D721Med (cell line): ENCODE data around the gene SMARCAL1.

Experiments used
- DNase-seq: peaks from one replicate; pipeline ENCODE4 v3.0.0; 2011; ENCODE audit warnings: low spot score; ENCODE audit not compliant: insufficient read length
- FAIRE-seq: peaks from 2 replicates; lab custom pipeline; 2011; peaks lifted over from hg19 to GRCh38; lab: Jason Lieb, UNC
- TF ChIP-seq, protein P1 (sequence below): IDR thresholded peaks from 2 replicates; pipeline ENCODE4 v1.5.1; 2012; ENCODE audit warnings: mild to moderate bottlenecking, control low read depth; ENCODE audit not compliant: insufficient read depth; ENCODE audit errors: missing control alignments

SMARCAL1 gene

DNA sequence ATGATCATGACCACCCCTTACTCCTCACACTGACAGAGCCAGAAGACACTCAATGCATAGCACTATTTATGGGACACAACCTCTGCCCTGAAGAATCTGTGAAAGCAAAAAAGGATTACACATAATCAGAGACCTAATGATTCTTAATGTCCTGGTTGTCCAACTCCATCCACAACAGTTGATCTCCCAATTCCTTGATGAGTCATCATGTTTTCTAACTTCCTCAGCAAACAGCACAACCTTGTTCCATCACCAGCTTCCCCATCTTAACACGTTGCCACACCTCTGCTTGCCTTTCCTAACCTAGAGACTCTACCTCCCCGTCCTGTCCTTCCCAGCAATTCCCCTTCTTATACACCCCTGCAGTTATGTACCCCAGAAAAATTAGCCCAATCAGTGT is 26.8 kb upstream of the SMARCAL1 start:
- no peak for FAIRE-seq
- TF ChIP-seq, protein P1, sequence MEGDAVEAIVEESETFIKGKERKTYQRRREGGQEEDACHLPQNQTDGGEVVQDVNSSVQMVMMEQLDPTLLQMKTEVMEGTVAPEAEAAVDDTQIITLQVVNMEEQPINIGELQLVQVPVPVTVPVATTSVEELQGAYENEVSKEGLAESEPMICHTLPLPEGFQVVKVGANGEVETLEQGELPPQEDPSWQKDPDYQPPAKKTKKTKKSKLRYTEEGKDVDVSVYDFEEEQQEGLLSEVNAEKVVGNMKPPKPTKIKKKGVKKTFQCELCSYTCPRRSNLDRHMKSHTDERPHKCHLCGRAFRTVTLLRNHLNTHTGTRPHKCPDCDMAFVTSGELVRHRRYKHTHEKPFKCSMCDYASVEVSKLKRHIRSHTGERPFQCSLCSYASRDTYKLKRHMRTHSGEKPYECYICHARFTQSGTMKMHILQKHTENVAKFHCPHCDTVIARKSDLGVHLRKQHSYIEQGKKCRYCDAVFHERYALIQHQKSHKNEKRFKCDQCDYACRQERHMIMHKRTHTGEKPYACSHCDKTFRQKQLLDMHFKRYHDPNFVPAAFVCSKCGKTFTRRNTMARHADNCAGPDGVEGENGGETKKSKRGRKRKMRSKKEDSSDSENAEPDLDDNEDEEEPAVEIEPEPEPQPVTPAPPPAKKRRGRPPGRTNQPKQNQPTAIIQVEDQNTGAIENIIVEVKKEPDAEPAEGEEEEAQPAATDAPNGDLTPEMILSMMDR: no peak
- DNase-seq: no peak

DNA sequence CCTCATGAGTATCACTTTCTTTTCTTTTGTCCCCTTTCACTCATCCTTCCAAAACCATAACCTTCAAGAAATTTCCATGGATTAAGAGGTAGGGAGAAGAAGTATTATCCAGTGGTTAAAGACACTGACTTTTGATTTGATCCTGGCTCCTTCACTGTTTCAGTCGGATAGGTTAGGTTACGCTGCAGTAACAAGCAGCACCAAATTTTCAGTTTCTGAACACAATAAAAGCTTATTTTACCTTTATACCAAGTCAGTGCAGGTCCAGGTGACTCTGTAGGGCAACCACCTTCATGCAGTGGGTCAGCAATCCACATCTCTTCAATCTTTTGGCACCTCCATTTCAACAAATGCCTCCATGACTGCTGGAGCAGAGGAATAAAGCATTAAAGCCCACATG is 25.0 kb upstream of the SMARCAL1 start:
- FAIRE-seq (no peak), DNase-seq (no peak)
- TF ChIP-seq, protein P1: no peak

DNA sequence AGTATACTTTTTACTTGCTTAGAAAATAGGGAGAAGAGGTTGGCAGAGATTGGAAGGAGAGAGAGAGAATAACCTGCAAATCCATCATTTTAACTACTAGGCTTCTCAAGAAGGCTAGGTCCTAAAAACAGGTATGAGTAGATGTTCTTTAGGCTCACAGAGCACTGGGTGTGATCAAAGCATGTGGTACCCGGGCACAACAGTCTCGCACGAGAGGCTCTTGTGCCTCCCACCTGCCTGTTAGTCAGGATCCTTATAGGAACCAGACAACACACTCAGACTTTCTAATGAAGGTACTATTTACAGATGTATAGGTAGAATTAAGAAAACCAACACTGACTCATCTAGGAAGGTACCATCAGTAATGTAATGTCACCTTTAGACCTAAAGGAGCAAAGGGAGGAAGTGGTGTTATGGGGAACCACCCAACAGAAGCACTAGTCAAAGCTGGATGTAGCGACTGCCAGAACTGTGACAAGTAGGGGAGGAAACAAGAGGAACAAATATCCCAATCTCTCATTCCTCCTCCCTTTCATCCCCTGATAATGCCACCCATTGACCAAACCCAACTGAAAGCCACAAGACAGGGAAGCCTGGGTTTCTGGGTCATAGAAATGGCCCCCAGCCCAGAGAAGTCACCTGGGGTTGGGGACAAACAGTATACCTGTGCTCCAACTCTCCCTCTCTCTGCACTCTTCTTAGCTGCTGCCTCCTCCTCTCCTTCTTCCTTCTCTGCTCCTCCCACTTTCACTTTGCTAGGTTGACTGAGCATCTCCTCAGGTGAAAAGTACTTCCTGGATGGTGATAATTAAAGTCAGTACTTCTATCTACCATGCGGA is 24.0 kb upstream of the SMARCAL1 start:
- no peak for FAIRE-seq
- TF ChIP-seq, protein P1: no peak

DNA sequence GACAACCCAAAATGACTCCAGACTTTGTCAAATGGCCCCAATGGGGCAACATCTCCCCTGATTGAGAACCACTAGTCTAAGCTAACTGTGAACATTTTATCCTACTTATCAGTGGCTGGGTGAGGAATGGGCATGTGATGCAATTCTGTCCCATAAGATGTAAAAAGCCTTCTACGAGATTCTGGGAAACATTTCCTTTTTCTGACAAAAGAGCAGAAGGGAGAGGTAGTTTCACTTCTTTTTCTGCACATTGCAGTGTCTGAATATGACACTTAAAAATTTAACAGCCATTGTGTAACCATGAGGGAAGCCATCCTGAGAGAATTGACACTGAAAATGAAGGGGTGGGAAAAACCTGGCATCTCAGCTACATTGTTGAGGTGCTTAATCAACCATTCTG is 22.7 kb upstream of the SMARCAL1 start:
- FAIRE-seq (no peak), DNase-seq (no peak)
- TF ChIP-seq, protein P1: no peak

More for the DNA sequence above, 24.0 kb upstream of the SMARCAL1 start:
- no peak for DNase-seq

DNA sequence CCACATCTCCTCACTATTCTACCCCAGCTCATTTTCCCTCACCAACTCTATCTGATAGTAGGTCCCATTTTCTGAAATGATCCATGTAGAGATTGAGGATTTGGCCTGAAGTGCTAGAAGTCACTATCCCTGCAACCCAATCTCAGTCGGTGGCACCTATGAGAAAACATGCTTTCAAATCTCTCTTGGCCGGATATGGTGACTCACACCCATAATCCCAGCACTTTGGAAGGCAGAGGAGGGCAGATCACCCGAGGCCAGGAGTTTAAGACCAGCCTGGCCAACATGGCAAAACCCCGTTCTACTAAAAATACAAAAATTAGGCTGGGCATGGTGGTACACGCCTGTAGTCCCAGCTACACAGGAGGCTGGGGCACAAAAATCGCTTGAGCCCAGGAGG is 20.9 kb upstream of the SMARCAL1 start:
- DNase-seq: no peak
- TF ChIP-seq, protein P1: no peak
- FAIRE-seq: no peak

DNA sequence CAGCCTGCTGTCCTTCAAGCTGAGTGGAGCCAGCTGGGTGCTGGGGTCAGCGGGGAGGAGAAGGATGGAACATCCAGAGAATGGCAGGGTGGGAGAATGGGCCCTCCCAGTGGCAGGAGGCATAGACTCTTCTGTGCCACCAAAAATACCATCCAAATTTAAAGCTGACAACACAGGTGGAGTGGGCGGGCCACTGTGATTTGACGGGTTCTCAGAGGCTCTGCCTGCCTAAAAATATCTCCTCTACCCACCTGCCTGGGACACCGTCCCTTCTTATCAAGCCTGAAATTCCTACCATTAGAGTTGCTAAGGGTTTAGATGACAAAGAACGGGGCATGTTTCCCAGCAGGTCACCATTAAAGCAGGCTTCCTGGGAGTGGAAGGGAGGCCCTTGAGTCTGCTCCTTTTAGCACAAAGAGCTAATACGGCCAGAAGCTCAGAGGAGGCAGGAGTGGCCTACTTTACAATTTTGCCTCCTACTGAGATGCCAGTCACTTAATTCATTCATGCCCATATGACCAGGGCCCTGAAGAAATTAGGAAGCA is 20.2 kb upstream of the SMARCAL1 start:
- FAIRE-seq (no peak), DNase-seq (no peak)
- TF ChIP-seq, protein P1: no peak
